PC-3 (cell line): ENCODE measurements around the gene C11orf58. TPM values are rescaled to one million over a fixed set of nuclear protein-coding genes. Genes with fewer than 3 reads are reported as not detected.
A peak's percentile ranks its signal among the peaks of the same experiment; 100 is the strongest.

Experiments used
- ATAC-seq: fragments of 200-7000 bp; cut with Tn5 transposase; 2 replicates; pipeline ENCODE4 v1.9.1; 2020; ENCODE audit warnings: mild to moderate bottlenecking, moderate library complexity
- BruUV-seq: library from RNA; stranded (reverse); fragments of 400-500 nt; replicated peaks from 2 replicates; lab custom pipeline; 2021; lab: Mats Ljungman, UMichigan
- CTCF ChIA-PET: fragments of 300-600 bp; sonication (Branson Sonifier 250); formaldehyde crosslinking; loops from one replicate; lab custom pipeline; 2022; ENCODE audit warnings: antibody characterized with exemption; lab: Charles Lee
- POLR2A ChIA-PET: fragments of 300-600 bp; sonication (Branson Sonifier 250); formaldehyde crosslinking; loops from one replicate; lab custom pipeline; 2022; ENCODE audit warnings: antibody characterized with exemption; ENCODE audit not compliant: unreplicated experiment; lab: Charles Lee
- DNase-seq: peaks from one replicate; pipeline ENCODE4 v3.0.0-alpha.2; 2015
- H2AFZ ChIP-seq: fragments of 300-600 bp; sonication (generic); 2 replicates; pipeline ENCODE4 v1.6.0; 2016; ENCODE audit warnings: antibody characterized with exemption, low read length
- H3F3A ChIP-seq: fragments of 300-600 bp; sonication (generic); one replicate; pipeline ENCODE4 v1.6.0; 2017; ENCODE audit warnings: antibody characterized with exemption, low read length, control low read depth, mild to moderate bottlenecking; ENCODE audit not compliant: unreplicated experiment
- H3K27ac ChIP-seq: fragments of 300-600 bp; sonication (generic); 2 replicates; pipeline ENCODE4 v1.5.1; 2016; ENCODE audit warnings: mild to moderate bottlenecking, low read length
- H3K27me3 ChIP-seq: fragments of 300-600 bp; sonication (generic); 2 replicates; pipeline ENCODE4 v1.6.1; 2016; ENCODE audit warnings: low read length, mixed read lengths
- H3K36me3 ChIP-seq: fragments of 300-600 bp; sonication (generic); 2 replicates; pipeline ENCODE4 v1.6.1; 2016; ENCODE audit warnings: low read depth, mixed run types, low read length, mixed read lengths
- H3K4me1 ChIP-seq: fragments of 300-600 bp; sonication (generic); 2 replicates; pipeline ENCODE4 v1.5.1; 2016; ENCODE audit warnings: low read length; ENCODE audit not compliant: insufficient read depth
- H3K4me2 ChIP-seq: fragments of 300-600 bp; sonication (generic); 2 replicates; pipeline ENCODE4 v1.6.0; 2016; ENCODE audit warnings: low read length
- H3K4me3 ChIP-seq: fragments of 300-600 bp; sonication (generic); 2 replicates; pipeline ENCODE4 v1.5.1; 2016; ENCODE audit warnings: mild to moderate bottlenecking, low read length, mixed read lengths
- H3K79me2 ChIP-seq: fragments of 300-600 bp; sonication (generic); 2 replicates; pipeline ENCODE4 v1.6.1; 2017; ENCODE audit warnings: low read length, mixed read lengths
- H3K9ac ChIP-seq: fragments of 300-600 bp; sonication (generic); 2 replicates; pipeline ENCODE4 v1.6.0; 2016; ENCODE audit warnings: mild to moderate bottlenecking, low read length
- H3K9me2 ChIP-seq: fragments of 300-600 bp; sonication (generic); replicated peaks from 2 replicates; pipeline ENCODE4 v1.6.1; 2016; ENCODE audit warnings: mixed run types, low read length, mixed read lengths
- H3K9me3 ChIP-seq: fragments of 300-600 bp; sonication (generic); 2 replicates; pipeline ENCODE4 v1.6.1; 2016; ENCODE audit warnings: low read length, mixed read lengths
- H4K20me1 ChIP-seq: fragments of 300-600 bp; sonication (generic); 2 replicates; pipeline ENCODE4 v1.6.1; 2016; ENCODE audit warnings: low read length, mixed read lengths
- CTCF ChIP-seq: fragments of 300-600 bp; sonication (generic); conservative IDR thresholded peaks from 2 replicates; pipeline ENCODE4 v1.5.1; 2017; ENCODE audit warnings: antibody characterized with exemption, low read depth, mild to moderate bottlenecking, low read length
- EZH2 ChIP-seq: fragments of 300-600 bp; sonication (generic); IDR thresholded peaks from one replicate; pipeline ENCODE4 v1.6.1; 2017; ENCODE audit warnings: antibody characterized with exemption, mild to moderate bottlenecking, low read length; ENCODE audit not compliant: unreplicated experiment
- EZH2phosphoT487 ChIP-seq: fragments of 300-600 bp; sonication (generic); IDR thresholded peaks from 2 replicates; pipeline ENCODE4 v1.6.1; 2018; ENCODE audit warnings: mild to moderate bottlenecking, antibody characterized with exemption, low read length, borderline replicate concordance
- intact Hi-C: fragments of 100-400 bp; cut with micrococcal nuclease; formaldehyde crosslinking; loops from 2 replicates; pipeline ENCODE4 v1.9.0; 2023
- total RNA-seq: library from RNA; depleted of rRNA; stranded (reverse); fragments of >200 nt; gene quantifications from 2 replicates; pipeline ENCODE4 v1.2.3, GENCODE V29; 2014

C11orf58 gene
- total RNA-seq, 1 experiment from 2014 or later, result 157 TPM

- H3K36me3 ChIP-seq, result no peaks in the 10 kb centered on the region
- intact Hi-C loops, result loop anchor here (1.0 to 5.0 kb wide), 4 partner anchors 32 to 274 kb away; no protein-coding TSS in a partner anchor
- no peaks in the 10 kb centered on the region for H3K9me2 ChIP-seq
- POLR2A ChIA-PET, result no interaction called here
- CTCF ChIA-PET, result interaction anchor here (1.1 to 1.2 kb wide), 2 partner anchors 32 to 94 kb away, joined by 3 to 4 read pairs; no protein-coding TSS in a partner anchor
- BruUV-seq, result no TSS peak
- H3K27me3 ChIP-seq, result no peaks in the 10 kb centered on the region
- H3K79me2 ChIP-seq, result no peaks in the 10 kb centered on the region
- peaks cover 12% of the 10 kb centered on the region for H3F3A ChIP-seq
- no peak overlapping the region for H2AFZ ChIP-seq
- no peaks in the 10 kb centered on the region for H3K9me3 ChIP-seq
- H3K4me1 ChIP-seq, result peaks cover 51% of the 10 kb centered on the region
- TF ChIP-seq CTCF (peak; percentile 94), EZH2phosphoT487 (no peak), EZH2 (no peak)
- H3K4me3 ChIP-seq, result peak overlapping the region; percentile 16; the same call in 1 of the 2 replicates
- DNase-seq (peak; percentile 81), ATAC-seq (peak; percentile 77)
- no peaks in the 10 kb centered on the region for H4K20me1 ChIP-seq
- H3K27ac ChIP-seq, result peak overlapping the region; percentile 67
- no peak overlapping the region for H3K9ac ChIP-seq
- peak overlapping the region; percentile 66 for H3K4me2 ChIP-seq
Observed at GRCh38 chr11:16788141-16789062, 50.0 kb downstream of the C11orf58 start.

DNA sequence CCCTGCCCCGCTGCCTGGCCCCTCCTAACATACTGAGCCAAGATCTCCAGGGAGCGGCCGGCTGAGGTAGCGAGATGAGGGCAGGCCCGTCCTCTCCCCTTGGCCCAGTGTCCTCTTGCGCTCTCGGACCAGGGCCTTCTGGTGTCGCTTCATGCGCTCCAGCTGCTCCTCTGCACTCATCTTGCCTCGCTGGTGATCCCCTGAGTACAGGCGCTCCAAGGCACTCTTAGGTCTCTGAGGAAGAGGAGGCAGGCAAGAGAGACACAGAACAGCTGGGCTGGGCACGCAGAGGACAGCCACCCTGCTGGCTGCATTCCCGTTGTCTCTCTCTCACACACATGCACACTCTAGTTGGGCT, 50.6 kb downstream of the C11orf58 start:
- no peak overlapping the region; the same call in 1 of the 2 replicates for H3K4me2 ChIP-seq
- H3F3A ChIP-seq, result peaks cover 12% of the 10 kb centered on the region
- ChIA-PET CTCF (interaction anchor here (1.2 kb wide), 1 partner anchor 31 kb away, joined by 4 read pairs; no protein-coding TSS in a partner anchor), POLR2A (no interaction called here)
- no peaks in the 10 kb centered on the region for H3K36me3 ChIP-seq
- H3K4me1 ChIP-seq, result peaks cover 51% of the 10 kb centered on the region
- no peaks in the 10 kb centered on the region for H3K79me2 ChIP-seq
- no peak overlapping the region for H2AFZ ChIP-seq
- peak overlapping the region; percentile 67; the same call in 1 of the 2 replicates for H3K27ac ChIP-seq
- BruUV-seq, result no TSS peak
- no peaks in the 10 kb centered on the region for H4K20me1 ChIP-seq
- intact Hi-C loops, result loop anchor here (2.0 to 5.0 kb wide), 2 partner anchors 136 to 273 kb away; no protein-coding TSS in a partner anchor
- no peak overlapping the region for H3K4me3 ChIP-seq
- H3K9me2 ChIP-seq, result no peaks in the 10 kb centered on the region
- H3K9me3 ChIP-seq, result no peaks in the 10 kb centered on the region
- DNase-seq (no peak), ATAC-seq (no peak)
- no peaks in the 10 kb centered on the region for H3K27me3 ChIP-seq
- no peak for TF ChIP-seq EZH2phosphoT487
- TF ChIP-seq EZH2, result no peak
- TF ChIP-seq CTCF, result no peak
- H3K9ac ChIP-seq, result no peak overlapping the region
